ENCODE data around the gene VPS4B.

The VPS4B gene

DNA sequence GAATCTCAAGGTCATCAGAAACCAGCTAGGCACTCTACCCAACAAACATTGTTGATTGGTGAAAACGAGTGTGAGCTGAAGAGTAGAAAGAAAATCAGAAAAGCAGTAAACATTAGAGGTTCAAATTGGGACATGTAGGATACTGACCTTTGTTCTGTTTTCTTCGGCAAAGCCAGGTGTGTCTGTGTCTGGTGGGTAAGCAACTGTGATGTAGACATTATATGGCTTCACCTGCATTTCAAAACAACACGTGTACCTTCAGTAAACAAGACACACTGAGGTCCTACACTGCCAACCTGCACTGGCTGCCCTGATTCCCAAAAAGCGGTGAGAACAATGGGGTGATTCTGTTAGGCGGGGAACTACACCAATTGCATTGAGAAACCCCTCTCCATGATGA is 78.0 kb downstream of the VPS4B start:
- TF ChIP-seq POLR2A (IDR thresholded peaks at IDR 0.05; ENCODE audit: low read depth, low read length), result no peak
- FAIRE-seq (no peak), DNase-seq (ENCODE audit: insufficient read length, low spot score) (no peak)

DNA sequence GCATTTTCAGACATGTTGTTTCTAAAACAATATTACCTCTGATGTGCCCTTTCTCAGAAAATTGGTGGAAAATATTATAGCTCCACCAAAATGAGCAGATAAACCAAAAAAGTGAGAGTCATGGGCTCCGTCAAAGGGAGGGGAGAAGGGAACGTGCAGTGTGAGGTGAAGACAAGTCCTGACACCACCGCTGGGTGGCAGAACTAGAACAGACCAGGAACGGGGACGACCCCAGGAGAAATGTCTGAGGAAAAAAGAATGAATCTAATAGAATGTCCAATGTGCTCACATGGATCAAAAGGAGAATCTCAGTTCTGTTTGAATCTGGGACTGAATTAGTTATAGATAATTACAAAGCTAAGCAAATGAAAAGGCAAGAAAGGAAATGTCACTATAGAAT is 80.1 kb downstream of the VPS4B start:
- FAIRE-seq (no peak), DNase-seq (ENCODE audit: insufficient read length, low spot score) (no peak)
- TF ChIP-seq POLR2A (IDR thresholded peaks at IDR 0.05; ENCODE audit: low read depth, low read length), result no peak

DNA sequence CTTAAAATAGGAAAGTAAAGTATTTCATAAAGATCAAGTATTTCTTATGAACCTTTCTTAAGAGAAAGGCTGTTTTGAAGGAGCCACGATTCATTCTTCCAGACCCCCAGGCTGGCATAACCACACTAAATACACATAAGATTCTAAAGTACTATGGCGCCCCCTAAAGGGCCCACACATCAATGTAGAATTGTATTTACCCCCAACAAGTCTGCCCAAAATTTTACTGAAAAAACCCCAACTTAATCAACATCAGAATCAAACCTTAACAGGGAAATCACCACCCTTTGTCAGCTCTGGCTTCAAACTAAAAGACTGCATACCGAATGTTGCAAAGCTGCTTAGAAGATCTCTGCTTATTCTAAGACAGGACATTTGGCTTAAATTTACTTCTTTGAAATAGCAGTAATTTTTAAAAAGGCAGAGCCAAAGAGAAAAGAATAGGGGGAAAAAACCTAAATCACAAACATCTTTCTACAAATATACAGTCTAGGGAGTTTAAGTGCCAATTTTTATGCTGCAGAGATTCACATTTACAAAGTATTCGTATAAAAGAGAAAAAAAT is 82.3 kb downstream of the VPS4B start:
- TF ChIP-seq POLR2A (IDR thresholded peaks at IDR 0.05; ENCODE audit: low read depth, low read length), result no peak
- no peak for FAIRE-seq
- DNase-seq (ENCODE audit: insufficient read length, low spot score), result no peak

All from H54 (cell line).